GM12878 (cell line): ENCODE measurements around the gene CKS1B. TPM values are rescaled to one million over a fixed set of nuclear protein-coding genes. Genes with fewer than 3 reads are reported as not detected.

Experiments
- CHD2 ChIP-seq: IDR thresholded peaks from 2 replicates; pipeline ENCODE4 v1.6.1; 2011; ENCODE audit warnings: low read depth, low read length, improper control_type of control experiment, borderline replicate concordance
- EED ChIP-seq: sonication (generic); IDR thresholded peaks from 2 replicates; pipeline ENCODE4 v1.6.1; 2016; ENCODE audit warnings: antibody characterized with exemption, low read depth
- EGR1 ChIP-seq, 2 experiments: IDR thresholded peaks; 1 replicate in 1 of 2; 2 replicates in 1 of 2; pipeline ENCODE4 v1.6.1; 2011 to 2012; ENCODE audit warnings: low read depth in 2 of 2, low read length in 2 of 2, borderline replicate concordance in 1 of 2, mild to moderate bottlenecking in 1 of 2, moderate library complexity in 1 of 2
- FOXM1 ChIP-seq: IDR thresholded peaks from 2 replicates; pipeline ENCODE4 v1.6.1; 2012; ENCODE audit warnings: low read depth, mild to moderate bottlenecking, inconsistent platforms, low read length, moderate library complexity
- GATAD2B ChIP-seq: fragments of 450-650 bp; conservative IDR thresholded peaks from 2 replicates; pipeline ENCODE4 v1.6.1; 2017; ENCODE audit warnings: low read depth, mild to moderate bottlenecking, moderate library complexity
- HCFC1 ChIP-seq: fragments of 150-350 bp; IDR thresholded peaks from 2 replicates; pipeline ENCODE4 v1.6.1; 2014; ENCODE audit warnings: low read length
- HSF1 ChIP-seq: fragments of 150-350 bp; IDR thresholded peaks from 2 replicates; pipeline ENCODE4 v1.6.1; 2014; ENCODE audit warnings: mild to moderate bottlenecking, low read depth, low read length
- IKZF2 ChIP-seq, 2 experiments: fragments of 450-650 bp; IDR thresholded peaks; 2 replicates each; pipeline ENCODE4 v1.6.1; 2017; ENCODE audit warnings: mild to moderate bottlenecking in 2 of 2, moderate library complexity in 2 of 2
- JUNB ChIP-seq: IDR thresholded peaks from 2 replicates; pipeline ENCODE4 v1.6.1; 2016; ENCODE audit warnings: antibody characterized with exemption, mild to moderate bottlenecking
- KAT2A ChIP-seq: conservative IDR thresholded peaks from 2 replicates; pipeline ENCODE4 v1.6.1; 2011; ENCODE audit warnings: low read depth, low read length; ENCODE audit not compliant: control insufficient read depth
- MEF2B ChIP-seq: fragments of 450-650 bp; IDR thresholded peaks from 2 replicates; pipeline ENCODE4 v1.6.1; 2018; ENCODE audit warnings: mild to moderate bottlenecking, moderate library complexity; ENCODE audit not compliant: partially characterized antibody, poor library complexity, severe bottlenecking
- MXI1 ChIP-seq: fragments of 150-350 bp; IDR thresholded peaks from 2 replicates; pipeline ENCODE4 v1.6.1; 2011; ENCODE audit warnings: low read depth, mild to moderate bottlenecking, inconsistent platforms, low read length, improper control_type of control experiment
- MYC ChIP-seq: IDR thresholded peaks from 2 replicates; pipeline ENCODE4 v1.6.1; 2011; ENCODE audit warnings: mild to moderate bottlenecking, low read length, moderate library complexity, inconsistent platforms; ENCODE audit not compliant: insufficient read depth, insufficient replicate concordance, insufficient read length, severe bottlenecking
- NFYB ChIP-seq: IDR thresholded peaks from 2 replicates; pipeline ENCODE4 v1.6.1; 2011; ENCODE audit warnings: low read depth, mild to moderate bottlenecking, low read length, improper control_type of control experiment, moderate library complexity; ENCODE audit not compliant: insufficient read depth
- NKRF ChIP-seq: fragments of 450-650 bp; conservative IDR thresholded peaks from 2 replicates; pipeline ENCODE4 v1.6.1; 2017; ENCODE audit warnings: mild to moderate bottlenecking, moderate library complexity
- NR2C1 ChIP-seq: fragments of 450-650 bp; IDR thresholded peaks from 2 replicates; pipeline ENCODE4 v1.6.1; 2017; ENCODE audit warnings: antibody characterized with exemption, mild to moderate bottlenecking, moderate library complexity
- NR2F1 ChIP-seq: fragments of 450-650 bp; conservative IDR thresholded peaks from 2 replicates; pipeline ENCODE4 v1.6.1; 2017; ENCODE audit warnings: mild to moderate bottlenecking
- PBX3 ChIP-seq: IDR thresholded peaks from 2 replicates; pipeline ENCODE4 v1.6.1; 2011; ENCODE audit warnings: mild to moderate bottlenecking, low read depth, low read length, moderate library complexity; ENCODE audit not compliant: insufficient replicate concordance
- POLR2A ChIP-seq: IDR thresholded peaks from 2 replicates; pipeline ENCODE4 v1.6.1; 2011; ENCODE audit warnings: low read depth, mild to moderate bottlenecking, low read length
- RAD21 ChIP-seq: IDR thresholded peaks from 2 replicates; pipeline ENCODE4 v1.6.1; 2011; ENCODE audit warnings: mild to moderate bottlenecking, low read depth, low read length, moderate library complexity; ENCODE audit not compliant: insufficient read depth
- RAD51 ChIP-seq: fragments of 450-650 bp; IDR thresholded peaks from 2 replicates; pipeline ENCODE4 v1.6.1; 2016; ENCODE audit warnings: moderate library complexity, mild to moderate bottlenecking, inconsistent platforms
- SIN3A ChIP-seq: IDR thresholded peaks from 2 replicates; pipeline ENCODE4 v1.6.1; 2012; ENCODE audit warnings: low read depth, low read length, improper control_type of control experiment
- TCF3 ChIP-seq: IDR thresholded peaks from 2 replicates; pipeline ENCODE4 v1.6.1; 2012; ENCODE audit warnings: low read depth, mild to moderate bottlenecking, low read length, borderline replicate concordance; ENCODE audit not compliant: insufficient read depth
- USF2 ChIP-seq: IDR thresholded peaks from 2 replicates; pipeline ENCODE4 v1.6.1; 2011; ENCODE audit warnings: low read depth, low read length, improper control_type of control experiment, borderline replicate concordance
- polyA plus RNA-seq, 11 experiments: library from polyadenylated mRNA; depleted of rRNA in 4 of 11; unstranded in 6 of 11; stranded (reverse) in 5 of 11; fragments of >200 nt; fragmentation: Nextera tagmentation in 4 of 11; fragmentation: Illumina TruSeq in 1 of 11; extraction: Ambion mirVana in 4 of 11; extraction: Trizol in 1 of 11; gene quantifications; 1 replicate in 1 of 11; 2 replicates in 10 of 11; pipeline versions ENCODE4 v1.2.1 to v1.2.3, GENCODE V29; 2011 to 2016; ENCODE audit warnings: inconsistent platforms in 2 of 11, missing spikeins in 2 of 11, low read depth in 1 of 11
- total RNA-seq, 4 experiments: library from RNA; depleted of rRNA in 3 of 4; stranded (reverse); fragments of >200 nt in 3 of 4; fragmentation: Illumina TruSeq in 1 of 4; extraction: Trizol in 1 of 4; gene quantifications; 2 replicates each; pipeline versions ENCODE4 v1.2.1 to v1.2.3, GENCODE V29; 2013 to 2021

Gene CKS1B
- total and polyA plus RNA-seq, 10 of the 15 experiments (the other 5 are each of a cell fraction or from before 2014, with no cell fraction given) = 125 to 608 (median 364) TPM

GRCh38 chr1:154999571-155000410 lies 25.3 kb downstream of the CKS1B start (continued):
- TF ChIP-seq MYC (peak; percentile 96), NR2C1 (no peak), EED (peak; percentile 68), GATAD2B (peak; percentile 20; the same call in 1 of the 2 replicates), USF2 (peak; percentile 2; the same call in 1 of the 2 replicates), JUNB (no peak), IKZF2 (IDR thresholded peaks at IDR 0.05) (peak; percentile 3 to 60; a peak in 3 of 4 replicates), NR2F1 (no peak), CHD2 (0 out of 2 replicates have a peak, but pooled peaks have one; percentile 12), RAD21 (peak; percentile 16; the same call in 1 of the 2 replicates), KAT2A (no peak), NFYB (no peak), FOXM1 (no peak), HCFC1 (no peak), SIN3A (0 out of 2 replicates have a peak, but pooled peaks have one; percentile 51), MEF2B (peak; percentile 51), NKRF (peak; percentile 50), TCF3 (0 out of 2 replicates have a peak, but pooled peaks have one; percentile 40), RAD51 (peak; percentile 30), MXI1 (peak; percentile 94), HSF1 (no peak), PBX3 (peak; percentile 33), EGR1 (IDR thresholded peaks at IDR 0.05; ENCODE audit: borderline replicate concordance in 1 of 2, low read depth in 2 of 2, low read length in 2 of 2) (peak in 1 of 2 experiments; percentile 93; a peak in 2 of 3 replicates), POLR2A (peak; percentile 58)
